Measurements from ENCODE around the gene CNTN3.
A peak's percentile ranks its signal among the peaks of the same experiment; 100 is the strongest.

CNTN3 gene

GRCh38 chr3:74601793-74602192, 12.7 kb downstream of the CNTN3 start:
- TF ChIP-seq, protein P1, sequence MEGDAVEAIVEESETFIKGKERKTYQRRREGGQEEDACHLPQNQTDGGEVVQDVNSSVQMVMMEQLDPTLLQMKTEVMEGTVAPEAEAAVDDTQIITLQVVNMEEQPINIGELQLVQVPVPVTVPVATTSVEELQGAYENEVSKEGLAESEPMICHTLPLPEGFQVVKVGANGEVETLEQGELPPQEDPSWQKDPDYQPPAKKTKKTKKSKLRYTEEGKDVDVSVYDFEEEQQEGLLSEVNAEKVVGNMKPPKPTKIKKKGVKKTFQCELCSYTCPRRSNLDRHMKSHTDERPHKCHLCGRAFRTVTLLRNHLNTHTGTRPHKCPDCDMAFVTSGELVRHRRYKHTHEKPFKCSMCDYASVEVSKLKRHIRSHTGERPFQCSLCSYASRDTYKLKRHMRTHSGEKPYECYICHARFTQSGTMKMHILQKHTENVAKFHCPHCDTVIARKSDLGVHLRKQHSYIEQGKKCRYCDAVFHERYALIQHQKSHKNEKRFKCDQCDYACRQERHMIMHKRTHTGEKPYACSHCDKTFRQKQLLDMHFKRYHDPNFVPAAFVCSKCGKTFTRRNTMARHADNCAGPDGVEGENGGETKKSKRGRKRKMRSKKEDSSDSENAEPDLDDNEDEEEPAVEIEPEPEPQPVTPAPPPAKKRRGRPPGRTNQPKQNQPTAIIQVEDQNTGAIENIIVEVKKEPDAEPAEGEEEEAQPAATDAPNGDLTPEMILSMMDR (IDR thresholded peaks at IDR 0.05; ENCODE audit: insufficient read depth, low read depth, low read length, missing control alignments), result no peak
- DNase-seq (ENCODE audit: low read depth), result no peak

DNA sequence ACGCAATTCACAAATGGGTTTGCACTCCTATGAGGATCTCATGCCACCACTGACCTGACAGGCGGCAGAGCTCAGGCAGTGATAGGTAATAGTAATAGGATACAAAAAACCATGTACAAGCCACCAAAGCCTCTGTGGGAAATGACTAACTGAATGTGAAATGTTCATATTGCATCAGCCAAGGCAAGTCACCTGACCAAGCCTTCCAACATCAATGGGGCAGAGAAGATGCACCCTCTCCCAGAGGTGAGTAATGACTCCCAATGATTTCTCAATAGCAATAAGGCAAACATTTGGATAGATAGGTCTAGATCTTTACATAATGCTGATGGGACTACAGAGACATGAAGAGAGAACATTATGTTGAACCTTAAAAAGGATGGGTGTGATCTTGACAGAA, 14.9 kb downstream of the CNTN3 start:
- peak; percentile 74 for DNase-seq (ENCODE audit: low read depth)
- TF ChIP-seq, protein P1 (IDR thresholded peaks at IDR 0.05; ENCODE audit: insufficient read depth, low read depth, low read length, missing control alignments), result no peak
- no peak overlapping the region for H3K4me3 ChIP-seq (ENCODE audit: low read length)

More at GRCh38 chr3:74601793-74602192, 12.7 kb downstream of the CNTN3 start:
- H3K4me3 ChIP-seq (ENCODE audit: low read length), result no peak overlapping the region

GRCh38 chr3:74593152-74593551, 21.3 kb downstream of the CNTN3 start:
- no peak overlapping the region for H3K4me3 ChIP-seq (ENCODE audit: low read length)
- TF ChIP-seq, protein P1 (IDR thresholded peaks at IDR 0.05; ENCODE audit: insufficient read depth, low read depth, low read length, missing control alignments), result no peak
- DNase-seq (ENCODE audit: low read depth), result no peak

DNA sequence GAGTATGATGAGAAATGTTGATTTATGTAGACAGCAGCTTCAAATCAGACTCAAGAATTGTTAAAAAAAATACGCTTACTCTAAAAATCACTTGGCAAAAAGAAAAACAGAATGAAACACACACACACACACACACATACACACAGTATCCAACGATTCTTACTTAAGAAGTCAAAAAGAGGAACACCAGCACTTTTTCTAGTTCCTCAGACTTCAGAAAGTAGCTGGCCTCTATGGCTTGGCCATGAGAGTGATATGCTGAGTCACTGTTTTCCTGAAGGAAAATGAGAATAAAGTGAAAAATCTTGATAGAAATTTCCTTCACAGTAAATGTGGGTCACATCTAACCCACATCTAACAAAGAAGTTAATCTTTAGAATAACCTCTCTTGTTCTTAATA, 22.1 kb downstream of the CNTN3 start:
- TF ChIP-seq, protein P1 (IDR thresholded peaks at IDR 0.05; ENCODE audit: insufficient read depth, low read depth, low read length, missing control alignments), result no peak
- no peak for DNase-seq (ENCODE audit: low read depth)
- H3K4me3 ChIP-seq (ENCODE audit: low read length), result no peak overlapping the region

DNA sequence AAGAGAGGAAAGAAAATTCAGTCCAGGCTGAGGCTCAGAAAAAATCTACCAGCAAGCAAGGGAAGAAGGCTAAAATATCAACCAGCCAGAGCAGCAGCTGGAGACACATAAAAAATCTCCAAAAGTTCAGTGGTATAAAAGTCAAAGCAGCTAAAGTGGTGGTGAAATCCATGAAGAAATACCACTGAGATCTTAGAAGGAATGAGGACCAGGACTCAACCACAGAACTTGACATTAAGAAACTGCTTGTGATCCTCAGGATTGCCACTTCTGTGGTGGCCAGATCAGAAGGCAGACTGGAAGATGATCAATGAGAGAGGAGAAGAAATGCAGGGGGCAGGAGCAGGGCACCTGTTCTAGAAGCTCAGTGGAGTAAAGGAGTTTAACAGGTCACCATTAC, 22.5 kb downstream of the CNTN3 start:
- DNase-seq (ENCODE audit: low read depth), result no peak
- no peak overlapping the region for H3K4me3 ChIP-seq (ENCODE audit: low read length)
- TF ChIP-seq, protein P1 (IDR thresholded peaks at IDR 0.05; ENCODE audit: insufficient read depth, low read depth, low read length, missing control alignments), result no peak

DNA sequence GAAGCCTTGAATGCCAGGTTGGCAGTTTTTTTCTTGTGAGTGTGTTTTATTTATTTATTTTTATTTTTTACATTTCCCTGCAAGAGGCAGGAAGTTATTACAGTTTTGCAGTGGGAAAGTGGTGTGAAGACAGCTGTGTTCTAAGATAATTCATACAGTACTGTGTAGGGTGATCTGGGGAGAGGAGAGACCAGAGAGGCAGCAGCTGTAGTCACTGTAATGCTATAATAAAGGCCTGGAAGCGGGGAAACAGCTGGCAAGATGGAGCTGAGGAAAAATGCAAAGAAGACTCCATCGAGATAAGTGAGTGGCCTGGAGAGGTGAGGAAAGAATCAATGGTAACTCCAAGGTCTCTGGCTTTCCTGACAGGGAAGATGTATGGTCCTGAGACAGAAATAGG, 23.1 kb downstream of the CNTN3 start:
- TF ChIP-seq, protein P1 (IDR thresholded peaks at IDR 0.05; ENCODE audit: insufficient read depth, low read depth, low read length, missing control alignments), result no peak
- H3K4me3 ChIP-seq (ENCODE audit: low read length), result no peak overlapping the region
- DNase-seq (ENCODE audit: low read depth), result no peak

DNA sequence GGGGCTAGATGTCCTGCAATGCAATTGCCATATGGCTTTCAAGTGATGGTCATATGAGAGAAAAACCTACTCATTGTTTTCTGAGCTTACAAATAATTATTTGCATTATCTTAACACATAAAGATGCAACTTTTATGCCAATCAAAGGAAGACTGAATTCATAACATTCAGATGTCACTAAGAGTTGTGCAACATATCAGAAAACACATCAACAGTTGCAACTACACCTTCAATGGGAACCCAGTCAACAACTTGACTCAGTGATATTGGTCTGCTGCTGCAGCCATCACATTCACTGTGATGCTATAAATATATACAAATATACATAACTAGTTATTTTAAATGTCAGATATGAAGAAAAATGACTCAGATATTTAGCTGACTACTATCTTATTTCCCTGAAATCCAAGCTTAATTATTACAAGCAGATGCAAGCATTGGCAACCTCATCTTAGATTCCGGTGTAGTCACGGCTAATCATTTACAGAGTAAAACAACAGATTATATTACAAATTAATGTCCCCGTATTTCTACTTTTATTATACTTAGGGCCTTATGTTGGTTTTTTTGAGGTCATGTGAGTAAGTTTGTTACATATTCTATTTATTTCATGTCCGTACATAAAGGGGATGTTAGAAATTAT, 23.7 kb downstream of the CNTN3 start:
- no peak for DNase-seq (ENCODE audit: low read depth)
- TF ChIP-seq, protein P1 (IDR thresholded peaks at IDR 0.05; ENCODE audit: insufficient read depth, low read depth, low read length, missing control alignments), result no peak
- H3K4me3 ChIP-seq (ENCODE audit: low read length), result no peak overlapping the region

Measured in epithelial cell of esophagus (primary cell).